Caco-2 (cell line): ENCODE data around the gene RINL. TPM values are rescaled to one million over a fixed set of nuclear protein-coding genes. Genes with fewer than 3 reads are reported as not detected.
"Not testable (repeated sequence)": the region's sequence is repeated elsewhere in the genome, so short reads cannot be mapped to it uniquely, and the experiment has no call there.

ENCODE experiments used
- BruUV-seq: library from RNA; stranded (reverse); fragments of 400-500 nt; replicated peaks from 2 replicates; lab custom pipeline; 2021; lab: Mats Ljungman, UMichigan
- CTCF ChIA-PET: fragments of 300-600 bp; sonication (Branson Sonifier 250); formaldehyde crosslinking; loops from one replicate; lab custom pipeline; 2022; ENCODE audit warnings: antibody characterized with exemption; lab: Charles Lee
- POLR2A ChIA-PET: fragments of 300-600 bp; sonication (Branson Sonifier 250); formaldehyde crosslinking; loops from one replicate; lab custom pipeline; 2022; ENCODE audit warnings: antibody characterized with exemption; lab: Charles Lee
- DNase-seq, 2 experiments: peaks; one replicate each; pipeline versions ENCODE4 v3.0.0 to v3.0.0-alpha.2; 2020 to 2022
- H3K27me3 ChIP-seq: replicated peaks from 2 replicates; pipeline ENCODE4 v1.6.0; 2011; ENCODE audit warnings: low read length; ENCODE audit not compliant: control insufficient read depth, insufficient read depth
- H3K36me3 ChIP-seq: 2 replicates; pipeline ENCODE4 v1.5.1; 2011; ENCODE audit warnings: low read length; ENCODE audit not compliant: control insufficient read depth, insufficient read depth
- H3K4me1 ChIP-seq: fragments of 250-450 bp; sonication (Bioruptor Pico); 2 replicates; pipeline ENCODE4 v1.5.1; 2020; ENCODE audit warnings: mild to moderate bottlenecking
- H3K4me3 ChIP-seq: 2 replicates; pipeline ENCODE4 v1.5.1; 2011; ENCODE audit warnings: low read depth, mild to moderate bottlenecking, control low read depth, low read length
- H3K9me3 ChIP-seq: fragments of 250-450 bp; sonication (Bioruptor Pico); 2 replicates; pipeline ENCODE4 v1.5.1; 2020; ENCODE audit warnings: mild to moderate bottlenecking, moderate library complexity
- H3K27ac Mint-ChIP-seq: one replicate; pipeline ENCODE4 v1.8.0; 2022; ENCODE audit warnings: mixed read lengths; ENCODE audit not compliant: unreplicated experiment
- H3K27me3 Mint-ChIP-seq: one replicate; pipeline ENCODE4 v1.8.0; 2022; ENCODE audit warnings: mixed read lengths; ENCODE audit not compliant: insufficient read depth, unreplicated experiment
- H3K36me3 Mint-ChIP-seq: one replicate; pipeline ENCODE4 v1.8.0; 2022; ENCODE audit warnings: mild to moderate bottlenecking, mixed read lengths; ENCODE audit not compliant: insufficient read depth, unreplicated experiment
- H3K4me1 Mint-ChIP-seq: one replicate; pipeline ENCODE4 v1.8.0; 2022; ENCODE audit warnings: low read depth, mixed read lengths; ENCODE audit not compliant: unreplicated experiment
- H3K4me3 Mint-ChIP-seq: one replicate; pipeline ENCODE4 v1.8.0; 2022; ENCODE audit warnings: mild to moderate bottlenecking, moderate library complexity, mixed read lengths; ENCODE audit not compliant: unreplicated experiment
- H3K9me3 Mint-ChIP-seq: one replicate; pipeline ENCODE4 v1.8.0; 2022; ENCODE audit warnings: mixed read lengths; ENCODE audit not compliant: unreplicated experiment
- CTCF ChIP-seq, 2 experiments: fragments of 200-600 bp in 1 of 2; IDR thresholded peaks; 1 replicate in 1 of 2; 2 replicates in 1 of 2; pipeline versions ENCODE4 v1.5.1 to v1.8.0; 2011 to 2022; ENCODE audit warnings: antibody characterized with exemption in 1 of 2, control low read depth in 1 of 2, inconsistent platforms in 1 of 2, low read depth in 1 of 2, low read length in 1 of 2, mild to moderate bottlenecking in 1 of 2, moderate library complexity in 1 of 2; ENCODE audit not compliant: insufficient read depth in 1 of 2, severe bottlenecking in 1 of 2, unreplicated experiment in 1 of 2
- intact Hi-C: fragments of 100-400 bp; cut with micrococcal nuclease; formaldehyde crosslinking; loops from one replicate; pipeline ENCODE4 v1.10.0; 2022; ENCODE audit not compliant: unreplicated experiment
- total RNA-seq: library from RNA; stranded (reverse); gene quantifications from 2 replicates; pipeline ENCODE4 v1.2.3, GENCODE V29; 2022

The RINL gene
- total RNA-seq, 1 experiment from 2014 or later = 1.9 TPM

DNA sequence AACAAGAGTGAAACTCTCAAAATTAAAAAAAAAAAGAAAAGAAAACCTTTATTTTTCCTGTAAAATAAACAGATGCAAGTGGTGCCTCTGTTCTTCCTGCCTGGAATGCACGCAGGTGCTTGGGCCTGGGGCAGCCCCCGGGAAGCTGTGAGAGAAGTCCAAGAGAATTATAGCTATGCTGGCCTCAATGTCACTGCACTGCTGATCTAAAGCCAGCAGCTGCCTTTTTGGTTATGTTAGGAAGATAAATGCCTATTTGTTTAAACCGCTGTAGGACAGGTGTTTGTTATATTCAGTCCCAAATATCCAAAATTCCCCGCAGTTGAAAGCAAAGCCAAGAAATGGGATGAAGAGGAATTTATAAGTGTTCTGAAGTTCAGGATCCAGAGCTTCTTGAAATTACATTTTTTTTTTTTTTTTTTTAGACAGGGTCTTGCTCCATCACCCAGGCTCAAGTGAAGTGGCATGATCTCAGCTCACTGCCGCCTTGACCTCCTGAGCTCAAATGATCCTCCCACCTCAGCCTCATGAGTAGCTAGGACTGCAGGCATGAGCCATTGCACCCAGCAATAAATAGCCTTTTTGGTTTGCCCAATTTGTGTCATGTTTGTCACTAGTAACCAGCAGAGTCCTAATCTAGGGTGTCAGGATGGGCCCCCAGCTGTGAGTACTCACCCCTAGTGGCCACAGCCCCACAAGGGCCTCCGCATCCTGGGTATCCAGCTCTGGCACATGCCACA lies 2.2 kb downstream of the RINL start:
- POLR2A ChIA-PET = interaction anchor here (1.0 to 1.2 kb wide), 2 partner anchors 24 to 27 kb away, joined by 3 to 4 read pairs; no protein-coding TSS in a partner anchor
- no TSS peak for BruUV-seq
- TF ChIP-seq CTCF (IDR thresholded peaks at IDR 0.05; ENCODE audit: insufficient read depth in 1 of 2, low read depth in 1 of 2, low read length in 1 of 2, severe bottlenecking in 1 of 2, unreplicated experiment in 1 of 2) = no peak
- Mint-ChIP-seq H3K36me3 (peaks cover 5% of the 10 kb centered on the region), H3K27ac (no peak overlapping the region), H3K4me3 (no peak overlapping the region), H3K9me3 (no peaks in the 10 kb centered on the region), H3K27me3 (no peaks in the 10 kb centered on the region), H3K4me1 (peaks cover 25% of the 10 kb centered on the region)
- Histone ChIP-seq H3K4me3 (no peak overlapping the region), H3K27me3 (no peaks in the 10 kb centered on the region), H3K4me1 (peaks cover 36% of the 10 kb centered on the region), H3K9me3 (no peaks in the 10 kb centered on the region), H3K36me3 (no peaks in the 10 kb centered on the region)
- DNase-seq = no peak
- intact Hi-C loops = no loop called here
- CTCF ChIA-PET = interaction anchor here (0.7 kb wide), 2 partner anchors 100 to 264 kb away, joined by 4 to 5 read pairs; no protein-coding TSS in a partner anchor

DNA sequence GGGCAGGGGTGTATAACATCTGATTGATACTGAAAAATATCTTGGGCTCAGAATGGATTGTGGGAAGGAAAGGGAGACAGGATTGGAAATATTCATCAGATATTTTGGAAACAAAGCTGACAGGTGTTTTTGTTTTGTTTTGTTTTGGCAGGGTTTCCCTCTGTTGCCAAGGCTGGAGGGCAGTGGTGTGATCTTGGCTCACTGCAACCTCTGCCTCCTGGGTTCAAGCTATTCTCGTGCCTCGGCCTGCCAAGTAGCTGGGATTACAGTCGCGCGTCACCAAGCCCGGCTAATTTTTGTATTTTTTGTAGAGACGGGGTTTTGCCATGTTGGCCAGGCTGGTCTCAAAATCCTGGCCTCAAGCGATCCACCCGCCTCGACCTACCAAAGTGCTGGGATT lies 4.7 kb downstream of the RINL start:
- H3K27ac Mint-ChIP-seq, POLR2A ChIA-PET, H3K36me3 Mint-ChIP-seq, H3K9me3 ChIP-seq, H3K27me3 ChIP-seq, H3K27me3 Mint-ChIP-seq, H3K36me3 ChIP-seq, DNase-seq, intact Hi-C loops, H3K4me3 ChIP-seq, H3K9me3 Mint-ChIP-seq, H3K4me3 Mint-ChIP-seq, BruUV-seq: not testable (repeated sequence)
- H3K4me1 Mint-ChIP-seq = peaks cover 18% of the 10 kb centered on the region
- H3K4me1 ChIP-seq = peaks cover 12% of the 10 kb centered on the region
- CTCF ChIA-PET = interaction anchor here (0.6 kb wide), 1 partner anchor 9 kb away, joined by 3 read pairs; no protein-coding TSS in a partner anchor

DNA sequence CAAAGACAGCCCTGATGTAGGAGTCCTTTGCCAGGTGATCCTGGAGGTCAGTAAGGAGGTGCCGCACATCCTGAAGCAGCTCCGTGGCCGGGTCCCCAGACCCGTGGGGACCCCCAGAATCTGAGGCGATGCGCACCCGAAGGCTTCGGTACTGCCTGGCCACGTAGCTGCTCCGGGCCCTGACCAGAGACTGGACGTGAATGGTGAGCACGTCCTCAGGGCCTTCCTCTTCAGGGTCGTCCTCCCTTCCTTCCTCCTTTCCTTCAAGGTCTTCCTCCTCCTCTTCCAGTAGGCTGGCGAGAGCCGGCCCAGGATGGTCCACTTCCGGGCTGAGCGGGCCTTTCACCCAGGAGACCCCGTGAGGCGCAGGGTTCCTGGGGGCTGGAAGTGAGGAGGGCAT lies 7.5 kb downstream of the RINL start:
- no peak for DNase-seq
- no peaks in the 10 kb centered on the region for H3K4me1 ChIP-seq
- H3K27me3 ChIP-seq = no peaks in the 10 kb centered on the region
- H3K9me3 Mint-ChIP-seq = no peaks in the 10 kb centered on the region
- H3K4me3 Mint-ChIP-seq = no peak overlapping the region
- intact Hi-C loops = no loop called here
- ChIA-PET CTCF (no interaction called here), POLR2A (interaction anchor here (0.6 kb wide), 1 partner anchor 161 kb away, joined by 4 read pairs; no protein-coding TSS in a partner anchor)
- H3K4me3 ChIP-seq = no peak overlapping the region
- H3K36me3 ChIP-seq = no peaks in the 10 kb centered on the region
- no peak for TF ChIP-seq CTCF (IDR thresholded peaks at IDR 0.05; ENCODE audit: insufficient read depth in 1 of 2, low read depth in 1 of 2, low read length in 1 of 2, severe bottlenecking in 1 of 2, unreplicated experiment in 1 of 2)
- no TSS peak for BruUV-seq
- no peaks in the 10 kb centered on the region for H3K27me3 Mint-ChIP-seq
- H3K27ac Mint-ChIP-seq = no peak overlapping the region
- no peaks in the 10 kb centered on the region for H3K4me1 Mint-ChIP-seq
- no peaks in the 10 kb centered on the region for H3K36me3 Mint-ChIP-seq
- H3K9me3 ChIP-seq = no peaks in the 10 kb centered on the region
